ENCODE measurements around the gene SMYD5. TPM values are rescaled to one million over a fixed set of nuclear protein-coding genes. Genes with fewer than 3 reads are reported as not detected.

The SMYD5 gene
- polyA plus RNA-seq, 3 donors, result 30.5 to 43.6 (median 38.1) TPM

Other genes starting within 250 kb of the SMYD5 start
- gene SFXN5, start 142.5 kb upstream of the SMYD5 start, polyA plus RNA-seq (ENCODE audit: insufficient read length in 3 of 3), result 10 to 100 TPM; 28.8 to 32.8 (median 30.1) TPM
- 10 to 100 TPM; 45.1 to 54.3 (median 52.9) TPM for gene RAB11FIP5, start 101.3 kb upstream of the SMYD5 start, polyA plus RNA-seq (ENCODE audit: insufficient read length in 3 of 3)
- under 1 TPM; 0.06 to 0.18 (median 0.14) TPM for gene NOTO, start 11.7 kb upstream of the SMYD5 start, polyA plus RNA-seq (ENCODE audit: insufficient read length in 3 of 3)
- gene PRADC1, start 19.0 kb downstream of the SMYD5 start, polyA plus RNA-seq (ENCODE audit: insufficient read length in 3 of 3), result 10 to 100 TPM; 13.3 to 17.0 (median 14.8) TPM
- 100 to 1,000 TPM; 247 to 268 (median 249) TPM for gene CCT7, start 20.1 kb downstream of the SMYD5 start, polyA plus RNA-seq (ENCODE audit: insufficient read length in 3 of 3)
- gene FBXO41, start 70.2 kb downstream of the SMYD5 start, polyA plus RNA-seq (ENCODE audit: insufficient read length in 3 of 3), result 1 to 10 TPM; 2.1 to 3.0 (median 2.4) TPM
- not detected for gene EGR4, start 79.3 kb downstream of the SMYD5 start, polyA plus RNA-seq (ENCODE audit: insufficient read length in 3 of 3)
- 10 to 100 TPM; 37.4 to 44.3 (median 41.1) TPM for gene ALMS1, start 171.6 kb downstream of the SMYD5 start, polyA plus RNA-seq (ENCODE audit: insufficient read length in 3 of 3)